ENCODE measurements around the gene NLGN1.

NLGN1 gene

GRCh38 chr3:173841334-173841733, 443.8 kb downstream of the NLGN1 start:
- DNase-seq (ENCODE audit: low read depth): no peak

- no peak for DNase-seq (ENCODE audit: low read depth)
These were observed 445.5 kb downstream of the NLGN1 start for GRCh38 chr3:173843060-173843459.

GRCh38 chr3:173846584-173846983, 449.0 kb downstream of the NLGN1 start:
- no peak for DNase-seq (ENCODE audit: low read depth)

GRCh38 chr3:173849489-173849888, 451.9 kb downstream of the NLGN1 start:
- DNase-seq (ENCODE audit: low read depth): no peak

- DNase-seq (ENCODE audit: low read depth): no peak
These were observed 459.6 kb downstream of the NLGN1 start for GRCh38 chr3:173857154-173857553.

- no peak for DNase-seq (ENCODE audit: low read depth)
These were observed 465.2 kb downstream of the NLGN1 start for GRCh38 chr3:173862701-173863100.

GRCh38 chr3:173863551-173863950, 466.0 kb downstream of the NLGN1 start:
- DNase-seq (ENCODE audit: low read depth): no peak

- no peak for DNase-seq (ENCODE audit: low read depth)
These were observed 468.5 kb downstream of the NLGN1 start for GRCh38 chr3:173865900-173866498.

- no peak for DNase-seq (ENCODE audit: low read depth)
These were observed 472.2 kb downstream of the NLGN1 start for GRCh38 chr3:173869766-173870165.

GRCh38 chr3:173870976-173871375, 473.4 kb downstream of the NLGN1 start:
- no peak for DNase-seq (ENCODE audit: low read depth)

GRCh38 chr3:173875790-173876189, 478.2 kb downstream of the NLGN1 start:
- DNase-seq (ENCODE audit: low read depth): no peak

GRCh38 chr3:173876476-173876875, 478.9 kb downstream of the NLGN1 start:
- no peak for DNase-seq (ENCODE audit: low read depth)

GRCh38 chr3:173887888-173888287, 490.3 kb downstream of the NLGN1 start:
- DNase-seq (ENCODE audit: low read depth): no peak

- no peak for DNase-seq (ENCODE audit: low read depth)
These were observed 492.1 kb downstream of the NLGN1 start for GRCh38 chr3:173889596-173889995.

- no peak for DNase-seq (ENCODE audit: low read depth)
These were observed 492.5 kb downstream of the NLGN1 start for GRCh38 chr3:173890091-173890490.

GRCh38 chr3:173891272-173892100, 493.9 kb downstream of the NLGN1 start:
- no peak for DNase-seq (ENCODE audit: low read depth)

- DNase-seq (ENCODE audit: low read depth): no peak
These were observed 495.0 kb downstream of the NLGN1 start for GRCh38 chr3:173892547-173892946.

- no peak for DNase-seq (ENCODE audit: low read depth)
These were observed 495.5 kb downstream of the NLGN1 start for GRCh38 chr3:173893066-173893465.

GRCh38 chr3:173893835-173894234, 496.3 kb downstream of the NLGN1 start:
- DNase-seq (ENCODE audit: low read depth): no peak

- DNase-seq (ENCODE audit: low read depth): no peak
These were observed 500.1 kb downstream of the NLGN1 start for GRCh38 chr3:173897631-173898030.

GRCh38 chr3:173901649-173902048, 504.1 kb downstream of the NLGN1 start:
- DNase-seq (ENCODE audit: low read depth): no peak

GRCh38 chr3:173902401-173902800, 504.9 kb downstream of the NLGN1 start:
- DNase-seq (ENCODE audit: low read depth): no peak

- DNase-seq (ENCODE audit: low read depth): no peak
These were observed 505.3 kb downstream of the NLGN1 start for GRCh38 chr3:173902871-173903270.

GRCh38 chr3:173905381-173905780, 507.8 kb downstream of the NLGN1 start:
- DNase-seq (ENCODE audit: low read depth): no peak
